Hematopoietic multipotent progenitor cell treated with erythropoietin and hydrocortisone succinate and interleukin-3 and kit ligand, for 4 days (in vitro differentiated cells): Measurements from ENCODE around the gene KIAA1217.
A peak's percentile ranks its signal among the peaks of the same experiment; 100 is the strongest.

Source experiments
- DNase-seq: peaks from one replicate; pipeline ENCODE4 v3.0.0-alpha.2; 2015

Gene KIAA1217

DNA sequence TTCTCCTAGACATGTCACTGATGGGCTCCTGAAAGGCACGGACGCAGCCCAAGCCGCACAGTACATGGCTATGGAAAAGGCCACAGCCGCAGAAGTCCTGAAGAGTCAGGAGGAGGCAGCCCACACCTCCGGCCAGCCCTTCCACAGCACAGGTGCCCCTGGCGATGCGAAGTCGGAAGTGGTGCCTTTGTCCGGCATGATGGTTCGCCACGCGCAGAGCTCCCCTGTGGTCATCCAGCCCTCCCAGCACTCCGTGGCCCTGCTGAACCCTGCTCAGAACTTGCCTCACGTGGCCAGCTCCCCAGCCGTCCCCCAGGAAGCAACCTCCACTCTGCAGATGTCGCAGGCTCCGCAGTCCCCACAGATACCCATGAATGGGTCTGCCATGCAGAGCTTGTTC is 315.4 kb downstream of the KIAA1217 start:
- DNase-seq = no peak

DNA sequence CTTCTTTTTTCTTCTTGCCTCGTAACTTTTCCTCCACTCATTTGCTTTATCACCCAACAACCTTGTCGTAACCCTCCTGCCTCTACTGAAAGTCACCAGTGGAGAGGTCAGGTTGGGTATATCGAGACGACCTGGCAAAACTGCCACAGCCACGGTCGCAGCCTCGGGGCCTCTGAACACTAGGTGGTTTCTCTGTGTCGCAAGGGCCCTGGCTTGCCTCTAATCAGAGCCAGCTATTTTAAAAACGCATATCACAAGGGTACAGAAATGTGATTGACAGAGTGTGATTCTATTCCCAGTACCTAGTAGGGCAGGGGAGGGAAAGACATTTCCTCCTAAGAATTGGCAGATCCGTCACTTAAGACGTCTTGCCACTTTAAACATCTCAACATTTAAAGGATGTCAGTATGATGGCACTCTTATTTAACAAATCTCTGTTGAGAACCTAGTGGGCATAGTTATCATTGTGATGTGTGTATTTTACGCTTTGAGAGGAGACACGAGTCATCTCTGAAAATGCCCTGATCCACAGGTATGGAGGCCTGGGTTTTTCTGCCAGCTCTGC is 317.2 kb downstream of the KIAA1217 start:
- DNase-seq = no peak

DNA sequence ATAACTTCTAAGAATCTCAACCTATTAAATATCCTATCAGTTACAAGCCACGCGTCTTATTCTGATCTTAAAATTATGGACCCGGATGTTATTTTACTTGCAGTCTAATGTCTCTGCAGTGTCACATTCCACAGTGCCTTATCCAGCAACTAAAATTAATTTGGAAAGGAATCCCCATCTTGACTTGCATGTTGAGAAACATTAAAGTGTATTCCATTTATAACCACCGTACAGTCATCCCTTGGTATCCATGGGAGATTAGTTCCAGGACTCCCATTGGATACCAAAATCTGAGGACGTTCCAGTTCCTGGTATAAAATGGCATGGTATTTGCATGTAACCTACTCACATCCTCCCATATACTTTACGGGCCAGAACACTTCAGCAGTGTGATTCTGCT is 320.0 kb downstream of the KIAA1217 start:
- DNase-seq = no peak

DNA sequence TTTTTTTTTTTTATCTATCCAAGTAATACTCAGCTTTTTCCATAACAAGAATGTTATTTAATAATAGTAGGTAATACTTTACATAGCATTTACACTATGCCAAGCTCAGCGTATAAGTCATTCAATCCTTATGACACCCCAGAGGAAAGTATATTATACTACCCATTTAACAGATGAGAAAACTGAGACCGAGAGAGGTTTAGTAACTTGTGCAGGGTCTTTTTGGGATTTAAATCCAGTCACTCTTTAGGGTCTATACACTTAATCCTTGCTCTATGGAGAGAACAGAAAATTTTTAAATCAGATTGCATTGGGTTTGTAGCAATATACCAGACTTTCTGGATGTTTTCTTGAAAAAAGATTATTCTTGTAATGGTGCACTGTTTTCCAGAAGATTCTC is 322.5 kb downstream of the KIAA1217 start:
- no peak for DNase-seq

DNA sequence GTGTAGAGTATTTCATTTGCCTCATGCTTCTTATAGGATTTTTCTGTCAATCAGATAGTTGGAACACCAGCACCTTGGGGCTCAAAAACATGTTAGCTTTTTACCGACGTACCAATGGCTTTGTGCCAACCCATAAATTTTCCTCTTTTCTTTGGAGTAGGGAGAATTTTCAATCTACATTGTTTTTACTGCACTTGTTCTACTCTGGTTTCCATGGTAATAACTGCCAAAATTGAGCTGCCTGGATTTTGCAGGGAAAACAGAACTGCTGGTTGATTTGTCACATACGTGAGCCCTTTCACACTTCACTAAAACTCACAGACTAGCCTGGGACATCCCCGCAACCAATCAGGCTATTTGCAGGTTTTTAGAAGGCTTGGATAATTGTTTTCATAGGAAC is 325.0 kb downstream of the KIAA1217 start:
- DNase-seq = no peak

DNA sequence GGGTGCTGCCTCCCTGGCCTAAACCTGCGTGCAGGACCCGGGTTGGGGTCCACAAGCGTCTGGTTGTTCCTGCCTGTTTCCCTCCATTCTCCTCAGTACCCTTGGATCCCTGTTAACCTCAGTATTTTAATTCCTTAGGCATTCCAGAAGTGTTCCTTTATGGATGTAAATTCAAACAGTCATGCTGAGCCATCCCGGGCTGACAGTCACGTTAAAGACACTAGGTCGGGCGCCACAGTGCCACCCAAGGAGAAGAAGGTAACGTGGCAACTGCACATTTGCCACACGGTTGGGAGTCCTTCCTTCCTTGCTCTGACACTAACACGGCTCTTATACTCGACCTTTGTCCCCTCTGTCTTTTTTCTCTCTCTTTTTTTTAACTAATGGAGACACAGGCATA is 327.7 kb downstream of the KIAA1217 start:
- DNase-seq = no peak

DNA sequence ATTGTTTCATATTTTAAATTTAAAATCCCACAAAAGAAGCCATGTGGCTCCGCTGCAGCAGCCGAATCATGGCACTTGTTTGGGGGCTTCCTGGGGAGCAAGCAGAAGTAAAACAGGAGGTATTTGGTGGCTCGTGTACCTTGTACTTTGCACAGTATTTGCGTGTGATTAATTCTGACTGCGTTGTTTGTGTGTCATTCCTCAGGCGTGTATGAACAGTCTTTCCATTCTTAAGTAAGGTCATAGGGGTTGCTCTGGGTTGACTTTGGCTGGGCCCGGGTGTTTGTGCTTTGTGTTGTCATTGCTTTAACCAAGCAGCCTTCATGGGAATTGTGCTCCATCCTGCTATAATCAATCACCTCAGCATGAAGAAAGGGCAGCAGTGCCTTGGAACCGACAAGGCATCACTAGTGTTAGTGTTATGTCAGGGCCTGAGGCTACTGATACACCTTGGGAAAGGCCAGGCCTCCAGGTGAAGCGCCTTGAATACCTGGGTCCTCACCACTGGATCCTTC is 332.4 kb downstream of the KIAA1217 start:
- DNase-seq = no peak

DNA sequence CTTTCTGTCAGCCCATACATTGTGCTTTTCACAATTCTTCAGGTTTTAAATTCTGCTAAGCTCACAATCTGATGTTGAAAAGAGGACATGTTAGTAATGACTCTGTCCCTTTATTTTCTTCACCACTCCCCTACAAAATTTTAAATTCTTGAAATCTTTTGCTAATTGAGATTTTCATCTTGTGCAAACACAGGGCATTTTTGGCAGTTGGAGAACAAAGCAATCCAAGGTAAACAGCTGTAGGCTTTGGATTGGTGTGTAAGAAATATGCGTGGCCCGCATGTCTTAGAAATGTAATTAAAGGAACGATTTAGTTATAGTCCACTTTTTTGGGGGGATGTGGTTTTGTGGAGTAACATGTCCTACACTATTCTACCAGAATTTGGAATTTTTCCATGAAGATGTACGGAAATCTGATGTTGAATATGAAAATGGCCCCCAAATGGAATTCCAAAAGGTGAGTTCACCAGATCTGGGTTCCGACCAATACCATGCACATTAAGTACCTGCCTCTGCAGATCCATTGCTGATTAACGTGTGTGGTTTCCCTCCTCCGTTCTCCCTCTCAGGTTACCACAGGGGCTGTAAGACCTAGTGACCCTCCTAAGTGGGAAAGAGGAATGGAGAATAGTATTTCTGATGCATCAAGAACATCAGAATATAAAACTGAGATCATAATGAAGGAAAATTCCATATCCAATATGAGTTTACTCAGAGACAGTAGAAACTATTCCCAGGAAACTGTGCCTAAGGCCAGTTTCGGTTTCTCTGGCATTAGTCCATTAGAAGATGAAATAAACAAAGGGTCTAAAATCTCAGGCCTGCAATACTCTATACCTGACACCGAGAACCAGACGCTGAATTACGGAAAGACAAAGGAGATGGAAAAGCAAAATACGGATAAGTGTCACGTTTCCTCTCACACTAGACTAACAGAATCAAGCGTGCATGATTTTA is 333.7 kb downstream of the KIAA1217 start:
- no peak for DNase-seq

DNA sequence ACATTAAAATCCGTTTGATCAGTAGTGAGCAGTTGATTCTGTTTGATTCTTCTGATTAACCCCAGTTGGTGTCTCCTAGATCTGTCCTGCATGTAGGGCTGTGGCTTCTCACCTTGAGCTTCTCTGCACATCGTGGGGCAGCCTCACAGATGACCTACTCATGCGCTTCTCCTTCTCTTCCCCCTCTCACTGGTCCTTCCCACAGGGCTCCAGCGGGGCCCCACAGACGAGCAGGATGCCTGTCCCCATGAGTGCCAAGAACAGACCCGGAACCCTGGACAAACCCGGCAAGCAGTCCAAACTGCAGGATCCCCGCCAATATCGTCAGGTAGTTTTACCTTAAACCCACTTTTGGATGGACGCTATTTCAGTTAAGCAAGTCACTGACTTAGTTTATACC is 335.8 kb downstream of the KIAA1217 start:
- DNase-seq = no peak

DNA sequence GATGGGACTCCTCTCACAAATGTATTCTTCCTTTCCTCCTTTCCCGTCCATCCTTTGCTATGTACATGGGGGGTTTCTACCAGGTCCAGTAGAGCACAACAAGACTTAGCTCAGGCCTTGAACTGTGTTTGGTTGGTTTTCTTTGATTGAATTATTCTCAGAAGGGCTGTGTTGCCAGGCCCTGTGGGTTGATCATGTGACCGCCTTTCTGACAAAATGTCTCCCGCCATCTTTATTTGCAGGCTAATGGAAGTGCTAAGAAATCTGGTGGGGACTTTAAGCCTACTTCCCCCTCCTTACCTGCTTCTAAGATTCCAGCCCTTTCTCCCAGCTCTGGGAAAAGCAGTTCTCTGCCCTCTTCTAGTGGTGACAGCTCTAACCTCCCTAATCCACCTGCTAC is 336.6 kb downstream of the KIAA1217 start:
- DNase-seq = no peak

DNA sequence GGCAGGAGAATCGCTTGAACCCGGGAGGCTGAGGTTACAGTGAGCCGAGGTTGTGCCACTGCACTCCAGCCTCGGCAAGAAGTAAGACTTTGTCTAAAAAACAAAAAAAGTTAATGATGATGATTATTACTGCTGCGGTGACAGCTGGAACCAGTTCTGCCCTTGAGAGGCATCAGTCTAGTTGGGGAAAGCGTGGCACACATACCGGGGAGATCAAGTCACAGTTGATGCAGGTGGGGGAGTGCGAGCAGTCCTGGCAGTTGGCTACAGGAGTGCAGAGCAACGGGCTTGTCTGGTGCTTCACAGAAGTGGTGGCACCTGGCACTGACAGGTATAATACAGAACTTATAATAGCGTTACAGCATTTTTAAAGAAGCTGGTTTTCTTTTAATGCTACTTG is 341.7 kb downstream of the KIAA1217 start:
- no peak for DNase-seq

DNA sequence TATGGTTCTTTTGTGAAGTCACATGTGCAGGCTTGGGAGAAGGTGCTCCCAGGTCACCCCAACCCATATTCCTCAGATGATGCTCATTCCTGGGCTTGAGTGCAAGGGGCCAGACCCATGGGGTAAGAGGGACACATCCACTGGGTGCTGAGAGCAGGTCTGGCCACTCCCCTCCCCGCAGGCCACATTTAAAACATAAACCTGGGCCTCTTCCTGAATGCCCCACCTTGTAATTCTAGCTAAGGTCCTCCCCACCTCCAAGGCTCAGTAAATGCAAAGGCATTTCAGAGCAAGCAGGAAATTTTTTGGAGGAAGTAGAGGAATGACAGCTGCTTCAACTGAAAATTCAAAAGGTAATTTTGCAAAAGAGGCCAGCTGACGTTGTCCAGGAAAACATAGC is 342.2 kb downstream of the KIAA1217 start:
- DNase-seq = no peak

DNA sequence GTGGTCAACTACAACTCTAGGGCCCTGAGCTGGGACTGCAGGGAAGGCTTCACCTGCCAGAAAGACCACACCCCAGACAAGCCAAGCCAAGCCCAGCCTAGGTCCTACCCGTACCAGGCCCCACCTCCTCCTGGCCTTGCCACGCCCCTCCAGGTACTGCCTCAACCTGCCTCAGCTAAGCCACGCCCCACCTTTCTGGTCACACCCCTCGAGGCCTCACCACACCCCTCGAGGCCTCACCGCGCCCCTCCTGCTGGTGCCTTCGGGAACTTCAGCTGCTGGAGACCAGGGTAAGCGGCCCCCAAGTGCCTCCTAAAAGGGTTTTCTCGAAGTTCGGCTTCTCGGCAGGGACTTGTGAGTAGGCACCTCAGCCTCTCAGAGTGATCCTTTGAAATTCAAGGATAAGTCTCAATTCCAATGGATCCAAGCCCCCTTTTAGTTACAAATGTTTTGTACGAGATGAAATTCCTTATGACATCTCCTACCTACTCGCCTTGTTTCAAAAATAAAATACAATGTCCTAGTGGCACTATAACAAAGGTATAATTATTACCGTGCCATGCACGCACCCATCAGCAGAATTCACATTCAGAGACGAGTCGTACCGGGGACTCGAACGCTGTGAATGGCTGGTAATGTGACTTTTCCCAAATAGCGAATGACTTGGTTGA is 343.5 kb downstream of the KIAA1217 start:
- peak; percentile 40 for DNase-seq

DNA sequence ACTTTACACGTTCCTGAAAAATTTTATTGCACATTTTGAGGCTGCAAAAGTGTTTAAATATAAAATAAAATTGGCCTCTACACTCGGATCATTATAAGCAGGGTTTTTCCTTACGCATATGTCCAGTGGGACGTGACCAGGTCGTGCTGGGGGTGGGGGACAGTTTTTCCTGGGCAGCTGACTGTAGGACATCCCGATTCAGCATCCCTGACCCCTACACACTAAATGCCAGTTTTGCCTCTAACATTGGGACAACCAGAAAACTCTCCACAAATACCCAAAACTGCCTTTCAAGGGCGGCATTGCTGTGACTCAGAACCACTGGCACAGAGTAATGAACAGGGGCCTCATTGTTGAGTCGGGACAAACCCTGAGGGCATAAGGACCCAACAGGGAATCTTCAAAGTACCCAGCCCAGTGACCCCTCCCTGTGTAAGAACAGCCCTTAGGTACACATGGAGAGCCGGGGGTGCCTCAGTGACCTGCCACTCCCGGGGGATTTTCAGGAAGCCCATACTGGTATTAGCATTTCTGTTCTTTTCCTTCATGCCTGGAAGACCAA is 344.2 kb downstream of the KIAA1217 start:
- no peak for DNase-seq

DNA sequence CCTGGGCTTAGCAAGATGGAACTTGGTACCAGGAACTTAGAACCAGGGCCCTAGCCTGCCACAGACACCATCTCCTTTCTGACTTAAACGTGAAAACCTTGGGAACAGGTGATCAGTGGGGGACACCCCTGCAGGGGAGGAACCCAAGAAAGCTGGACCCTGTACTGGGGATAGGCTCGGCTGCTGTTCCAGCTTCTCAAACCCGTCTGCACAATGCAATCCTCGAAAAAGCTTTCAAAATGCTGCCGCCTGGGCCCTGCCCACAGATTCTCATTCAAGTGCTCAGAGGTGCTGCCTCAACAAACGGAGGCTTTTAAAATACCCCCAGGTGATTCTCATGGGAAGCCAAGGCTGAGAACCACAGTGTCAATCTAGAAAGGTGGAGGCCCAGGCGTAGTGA is 345.1 kb downstream of the KIAA1217 start:
- no peak for DNase-seq

DNA sequence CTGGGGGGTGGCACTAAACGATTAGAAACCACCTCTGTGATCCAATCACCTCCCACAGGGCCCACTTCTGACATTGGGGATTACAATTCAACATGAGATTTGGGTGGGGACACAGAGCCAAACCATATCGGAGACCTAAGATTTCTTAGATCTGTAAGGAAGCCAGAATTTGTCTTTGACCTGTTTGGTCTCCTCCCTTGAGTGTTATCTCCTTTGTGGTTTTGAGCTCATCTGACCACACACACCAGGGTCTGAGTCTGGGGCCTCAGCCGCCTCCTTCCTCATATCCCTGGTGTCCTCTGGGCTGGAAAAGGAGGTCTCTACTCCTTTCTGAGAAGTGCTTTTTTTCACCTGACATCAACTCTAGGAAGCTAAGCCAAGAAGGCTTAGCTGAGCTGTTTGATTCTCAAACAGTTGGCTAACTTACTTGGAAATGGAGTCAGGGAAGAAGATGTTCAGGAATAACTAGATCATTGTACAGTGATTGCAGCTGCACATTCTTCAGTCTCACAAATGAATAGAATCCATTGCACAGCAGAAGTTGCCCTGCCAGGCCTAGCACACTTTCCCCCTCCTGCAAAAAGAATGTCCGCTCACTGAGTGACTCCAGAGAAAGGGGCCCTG is 347.3 kb downstream of the KIAA1217 start:
- peak; percentile 54 for DNase-seq

DNA sequence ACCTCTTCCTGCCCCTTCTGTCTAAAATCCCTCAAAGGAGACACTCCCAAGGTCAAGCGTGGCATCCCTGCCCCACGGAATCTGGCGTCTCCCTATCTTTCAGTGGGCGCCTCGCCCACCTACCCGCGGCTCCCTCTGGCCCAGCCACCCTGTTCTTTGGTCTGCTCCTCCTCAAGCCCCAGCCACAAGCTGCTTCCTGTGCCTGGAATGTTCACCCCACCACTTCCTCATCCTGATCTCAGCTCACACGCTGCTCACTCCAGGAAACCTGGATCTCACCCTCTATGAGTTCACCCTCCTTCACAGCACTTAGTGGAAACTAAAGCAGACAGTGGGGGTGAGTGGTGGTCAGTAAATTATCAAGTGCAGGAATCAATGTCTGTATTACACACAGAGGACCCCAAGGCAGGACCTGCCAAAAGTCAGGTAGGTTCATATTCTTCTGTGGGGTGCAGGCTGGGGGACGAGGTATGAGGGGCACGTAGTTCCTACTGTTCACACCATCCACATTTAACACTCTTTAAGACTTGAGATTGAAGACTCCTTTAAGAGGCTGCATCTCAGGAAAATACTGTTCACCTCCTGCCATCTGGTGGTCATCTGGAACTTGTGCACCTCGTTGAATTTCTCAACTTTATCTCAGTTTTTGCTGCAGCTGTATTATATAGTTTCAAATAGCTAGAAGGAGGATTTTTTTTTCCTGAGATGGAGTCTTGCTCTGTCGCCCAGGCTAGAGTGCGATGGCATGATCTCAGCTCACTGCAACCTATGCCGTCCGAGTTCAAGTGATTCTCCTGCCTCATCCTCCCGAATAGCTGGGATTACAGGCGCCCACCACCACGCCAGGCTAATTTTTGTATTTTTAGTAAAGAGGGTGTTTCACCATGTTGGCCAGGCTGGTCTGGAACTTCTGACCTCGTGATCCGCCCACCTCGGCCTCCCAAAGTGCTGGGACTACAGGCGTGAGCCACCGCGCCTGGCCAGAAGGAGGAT is 348.1 kb downstream of the KIAA1217 start:
- peak; percentile 86 for DNase-seq

DNA sequence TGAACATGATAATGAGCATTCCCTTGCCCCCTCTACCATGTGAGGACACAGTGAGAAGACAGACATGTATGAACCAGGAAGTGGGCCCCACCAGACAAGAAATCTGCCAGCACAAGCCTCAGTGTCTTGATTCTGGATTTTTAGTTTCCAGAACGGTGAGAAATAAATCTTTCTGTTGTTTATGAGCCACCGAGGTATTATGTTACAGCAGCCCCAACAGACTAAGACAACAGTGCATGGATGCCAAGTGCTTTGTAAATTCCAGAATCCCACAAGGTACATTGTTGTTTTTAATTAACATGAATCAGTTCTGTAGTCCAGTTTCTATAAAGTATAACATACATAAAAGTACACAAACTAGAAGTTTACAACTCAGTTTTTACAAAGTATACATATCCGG is 352.5 kb downstream of the KIAA1217 start:
- no peak for DNase-seq

DNA sequence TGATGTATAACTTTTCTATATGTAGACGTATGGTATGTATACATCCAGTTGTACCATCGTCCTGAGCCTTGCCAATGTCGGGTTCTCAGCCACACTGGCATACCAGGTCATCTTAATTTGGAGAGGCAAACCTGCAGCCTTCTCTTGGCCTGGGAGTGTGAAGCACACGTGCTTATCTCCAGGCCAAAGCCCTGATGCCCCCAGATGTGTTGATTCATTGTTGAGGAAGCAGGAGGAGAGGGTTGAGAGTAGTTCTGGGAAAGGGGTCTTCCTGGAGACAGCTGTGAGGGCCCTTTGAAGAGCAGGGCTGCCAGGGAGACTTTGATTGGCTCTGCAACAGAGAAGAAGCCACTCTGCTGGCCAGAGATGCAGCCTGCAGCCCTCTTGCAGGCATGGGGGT is 359.1 kb downstream of the KIAA1217 start:
- peak; percentile 4 for DNase-seq

DNA sequence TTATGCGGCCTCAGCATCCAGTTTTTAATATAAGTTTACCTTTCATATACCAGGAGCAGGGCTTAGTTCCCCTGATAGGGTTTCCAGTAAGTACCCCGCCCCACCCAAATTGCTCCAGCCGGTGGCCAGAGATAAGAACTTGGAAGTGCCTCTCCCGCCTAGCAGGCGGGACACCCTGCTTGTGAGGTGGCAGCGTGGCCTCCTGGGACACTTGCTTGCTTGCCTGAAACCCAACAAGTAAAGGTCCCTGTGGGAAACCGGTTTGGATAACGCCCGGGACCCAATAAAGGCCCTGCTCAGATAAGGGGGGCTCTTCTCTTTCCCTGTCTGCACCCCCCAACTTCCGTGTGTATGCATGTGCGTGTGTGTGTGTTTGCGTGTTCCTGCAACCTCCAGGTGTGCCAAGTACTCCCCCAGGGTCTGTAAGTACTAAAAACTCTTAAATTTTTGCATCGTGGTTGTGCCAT is 360.4 kb downstream of the KIAA1217 start:
- peak; percentile 94 for DNase-seq
